ENCODE measurements around the gene GRHL3. TPM values are rescaled to one million over a fixed set of nuclear protein-coding genes. Genes with fewer than 3 reads are reported as not detected.
A peak's percentile ranks its signal among the peaks of the same experiment; 100 is the strongest.

Gene GRHL3
- total RNA-seq, 1 donor from 2014 or later = 6.9 TPM

DNA sequence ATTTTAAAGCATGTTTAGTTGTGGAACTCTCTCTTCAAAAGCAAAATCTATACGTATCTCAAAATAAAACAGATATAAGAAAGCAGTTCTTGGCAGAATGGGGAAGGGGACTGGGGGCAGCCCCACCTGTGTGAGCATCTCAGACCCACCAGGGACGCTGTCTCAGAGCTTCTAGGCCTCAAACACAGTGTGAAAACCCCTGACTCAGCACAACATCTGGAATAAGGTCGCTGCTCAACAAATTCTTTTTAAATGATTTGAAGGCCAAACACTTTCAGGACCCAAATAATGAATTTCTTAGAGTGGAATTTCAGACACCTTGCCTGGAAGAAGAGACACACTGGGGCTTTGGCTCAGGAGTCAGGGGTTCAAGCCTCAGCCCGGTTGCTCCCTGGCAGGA lies 27.1 kb upstream of the GRHL3 start:
- Histone ChIP-seq H3K36me3 (ENCODE audit: insufficient read depth, low read length) (no peaks in the 10 kb centered on the region), H3K4me1 (ENCODE audit: insufficient read depth, low read length) (peaks cover 22% of the 10 kb centered on the region), H3K9ac (ENCODE audit: low read length) (no peak overlapping the region), H3K4me3 (ENCODE audit: insufficient read depth, low read depth, low read length) (no peak overlapping the region), H3K4me2 (ENCODE audit: low read length) (no peak overlapping the region), H3K79me2 (ENCODE audit: insufficient read depth, low read length) (no peaks in the 10 kb centered on the region), H3K27me3 (ENCODE audit: insufficient read depth, low read length) (peaks cover 7% of the 10 kb centered on the region), H2AFZ (ENCODE audit: low read depth, low read length) (no peak overlapping the region), H3K9me3 (ENCODE audit: insufficient read depth, low read depth, low read length) (no peaks in the 10 kb centered on the region), H3K27ac (ENCODE audit: low read depth, low read length) (no peak overlapping the region), H4K20me1 (ENCODE audit: insufficient read depth, low read length) (no peaks in the 10 kb centered on the region)
- Mint-ChIP-seq H3K4me3 (ENCODE audit: unreplicated experiment) (no peak overlapping the region), H3K36me3 (ENCODE audit: low read depth, unreplicated experiment) (no peaks in the 10 kb centered on the region), H3K4me1 (ENCODE audit: low read depth, unreplicated experiment) (peaks cover 10% of the 10 kb centered on the region), H3K27ac (ENCODE audit: unreplicated experiment) (no peak overlapping the region), H3K27me3 (ENCODE audit: low read depth, unreplicated experiment) (peaks cover 19% of the 10 kb centered on the region), H3K9me3 (ENCODE audit: unreplicated experiment) (no peaks in the 10 kb centered on the region)
- DNase-seq (ENCODE audit: low read depth) (no peak), FAIRE-seq (no peak)
- TF ChIP-seq, protein P1, sequence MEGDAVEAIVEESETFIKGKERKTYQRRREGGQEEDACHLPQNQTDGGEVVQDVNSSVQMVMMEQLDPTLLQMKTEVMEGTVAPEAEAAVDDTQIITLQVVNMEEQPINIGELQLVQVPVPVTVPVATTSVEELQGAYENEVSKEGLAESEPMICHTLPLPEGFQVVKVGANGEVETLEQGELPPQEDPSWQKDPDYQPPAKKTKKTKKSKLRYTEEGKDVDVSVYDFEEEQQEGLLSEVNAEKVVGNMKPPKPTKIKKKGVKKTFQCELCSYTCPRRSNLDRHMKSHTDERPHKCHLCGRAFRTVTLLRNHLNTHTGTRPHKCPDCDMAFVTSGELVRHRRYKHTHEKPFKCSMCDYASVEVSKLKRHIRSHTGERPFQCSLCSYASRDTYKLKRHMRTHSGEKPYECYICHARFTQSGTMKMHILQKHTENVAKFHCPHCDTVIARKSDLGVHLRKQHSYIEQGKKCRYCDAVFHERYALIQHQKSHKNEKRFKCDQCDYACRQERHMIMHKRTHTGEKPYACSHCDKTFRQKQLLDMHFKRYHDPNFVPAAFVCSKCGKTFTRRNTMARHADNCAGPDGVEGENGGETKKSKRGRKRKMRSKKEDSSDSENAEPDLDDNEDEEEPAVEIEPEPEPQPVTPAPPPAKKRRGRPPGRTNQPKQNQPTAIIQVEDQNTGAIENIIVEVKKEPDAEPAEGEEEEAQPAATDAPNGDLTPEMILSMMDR (IDR thresholded peaks at IDR 0.05; ENCODE audit: insufficient read depth, low read depth, low read length) = no peak
- TF ChIP-seq EZH2 (IDR thresholded peaks at IDR 0.05; ENCODE audit: insufficient read depth, low read length) = no peak

DNA sequence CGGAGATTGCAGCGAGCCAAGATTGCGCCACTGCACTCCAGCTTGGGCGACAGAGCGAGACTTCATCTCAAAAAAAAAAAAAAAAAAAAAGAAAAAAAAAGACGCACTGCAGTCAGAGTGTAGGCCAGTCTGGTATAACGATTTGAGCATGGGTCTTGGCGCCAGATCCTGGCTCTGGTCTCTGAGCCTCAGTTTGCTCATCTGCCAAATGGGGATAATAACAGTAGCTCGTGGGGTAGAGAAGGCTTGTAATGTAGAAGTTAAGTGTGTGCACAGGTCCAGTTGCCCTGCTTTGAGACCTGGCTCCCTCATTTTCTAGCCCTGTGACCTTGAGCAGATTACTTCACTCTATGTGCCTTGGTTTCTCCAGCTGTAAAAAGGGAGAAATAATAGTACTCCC lies 26.3 kb upstream of the GRHL3 start:
- Mint-ChIP-seq H3K4me1 (ENCODE audit: low read depth, unreplicated experiment) (peaks cover 10% of the 10 kb centered on the region), H3K4me3 (ENCODE audit: unreplicated experiment) (no peak overlapping the region), H3K36me3 (ENCODE audit: low read depth, unreplicated experiment) (no peaks in the 10 kb centered on the region), H3K27me3 (ENCODE audit: low read depth, unreplicated experiment) (peaks cover 22% of the 10 kb centered on the region), H3K9me3 (ENCODE audit: unreplicated experiment) (no peaks in the 10 kb centered on the region), H3K27ac (ENCODE audit: unreplicated experiment) (no peak overlapping the region)
- no peaks in the 10 kb centered on the region for H3K79me2 ChIP-seq (ENCODE audit: insufficient read depth, low read length)
- DNase-seq (ENCODE audit: low read depth) (no peak), FAIRE-seq (no peak)
- H3K9ac ChIP-seq (ENCODE audit: low read length) = no peak overlapping the region
- no peak overlapping the region for H3K27ac ChIP-seq (ENCODE audit: low read depth, low read length)
- H3K4me3 ChIP-seq (ENCODE audit: insufficient read depth, low read depth, low read length) = no peak overlapping the region
- H3K9me3 ChIP-seq (ENCODE audit: insufficient read depth, low read depth, low read length) = no peaks in the 10 kb centered on the region
- H3K36me3 ChIP-seq (ENCODE audit: insufficient read depth, low read length) = no peaks in the 10 kb centered on the region
- H3K4me2 ChIP-seq (ENCODE audit: low read length) = no peak overlapping the region
- peaks cover 22% of the 10 kb centered on the region for H3K4me1 ChIP-seq (ENCODE audit: insufficient read depth, low read length)
- peaks cover 12% of the 10 kb centered on the region for H3K27me3 ChIP-seq (ENCODE audit: insufficient read depth, low read length)
- no peak overlapping the region for H2AFZ ChIP-seq (ENCODE audit: low read depth, low read length)
- TF ChIP-seq EZH2 (IDR thresholded peaks at IDR 0.05; ENCODE audit: insufficient read depth, low read length) = no peak
- TF ChIP-seq, protein P1 (IDR thresholded peaks at IDR 0.05; ENCODE audit: insufficient read depth, low read depth, low read length) = no peak
- no peaks in the 10 kb centered on the region for H4K20me1 ChIP-seq (ENCODE audit: insufficient read depth, low read length)

DNA sequence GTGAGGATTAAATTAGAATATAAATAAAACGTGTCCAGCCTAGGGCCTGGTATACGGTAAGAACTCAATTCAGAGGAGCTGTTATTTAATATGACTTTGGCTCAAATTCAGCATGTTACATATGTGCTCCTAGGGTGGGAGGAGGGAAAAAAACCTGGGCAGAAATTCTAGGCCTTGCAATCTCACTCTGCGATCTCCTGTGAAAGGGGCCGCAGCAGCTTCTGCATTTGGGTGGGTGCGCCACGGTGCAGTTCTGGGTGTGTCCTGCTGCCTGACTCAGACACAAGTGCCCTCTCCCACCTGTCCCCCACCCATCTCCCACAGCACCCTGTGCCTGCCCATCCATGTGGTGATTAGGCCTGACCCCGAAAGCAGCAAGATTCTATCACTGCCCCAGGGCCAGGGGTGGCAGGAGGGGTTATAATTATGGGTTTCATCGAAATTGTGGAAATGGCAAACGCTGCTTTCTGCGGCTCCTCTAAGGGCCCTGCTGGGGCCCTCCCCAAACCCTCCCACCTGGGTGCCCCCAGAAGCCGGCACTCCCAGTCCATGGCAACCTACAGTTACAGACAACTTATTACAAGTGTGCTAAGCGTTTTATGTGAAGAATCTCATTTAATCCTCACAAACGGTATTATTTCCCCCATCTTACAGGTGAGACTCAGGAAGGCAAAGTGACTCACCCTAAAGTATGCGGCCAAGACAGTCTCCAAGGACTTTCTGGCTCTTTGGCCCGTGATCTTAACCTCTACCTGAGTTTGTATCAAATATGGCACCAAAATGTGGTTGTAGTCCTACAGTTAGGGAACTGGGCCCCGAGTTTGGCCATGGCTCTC lies 25.5 kb upstream of the GRHL3 start:
- no peak for DNase-seq (ENCODE audit: low read depth)
- H3K27me3 Mint-ChIP-seq (ENCODE audit: low read depth, unreplicated experiment) = peaks cover 26% of the 10 kb centered on the region
- H3K27ac Mint-ChIP-seq (ENCODE audit: unreplicated experiment) = peak overlapping the region; percentile 23
- H3K36me3 Mint-ChIP-seq (ENCODE audit: low read depth, unreplicated experiment) = no peaks in the 10 kb centered on the region
- Histone ChIP-seq H3K27me3 (ENCODE audit: insufficient read depth, low read length) (peaks cover 12% of the 10 kb centered on the region), H3K79me2 (ENCODE audit: insufficient read depth, low read length) (no peaks in the 10 kb centered on the region), H3K9ac (ENCODE audit: low read length) (no peak overlapping the region), H3K9me3 (ENCODE audit: insufficient read depth, low read depth, low read length) (no peaks in the 10 kb centered on the region), H3K4me1 (ENCODE audit: insufficient read depth, low read length) (peaks cover 22% of the 10 kb centered on the region), H3K27ac (ENCODE audit: low read depth, low read length) (peak overlapping the region; percentile 57), H3K4me2 (ENCODE audit: low read length) (peak overlapping the region; percentile 62), H3K36me3 (ENCODE audit: insufficient read depth, low read length) (no peaks in the 10 kb centered on the region), H2AFZ (ENCODE audit: low read depth, low read length) (no peak overlapping the region), H3K4me3 (ENCODE audit: insufficient read depth, low read depth, low read length) (no peak overlapping the region), H4K20me1 (ENCODE audit: insufficient read depth, low read length) (no peaks in the 10 kb centered on the region)
- peaks cover 10% of the 10 kb centered on the region for H3K4me1 Mint-ChIP-seq (ENCODE audit: low read depth, unreplicated experiment)
- H3K4me3 Mint-ChIP-seq (ENCODE audit: unreplicated experiment) = no peak overlapping the region
- H3K9me3 Mint-ChIP-seq (ENCODE audit: unreplicated experiment) = no peaks in the 10 kb centered on the region
- no peak for TF ChIP-seq EZH2 (IDR thresholded peaks at IDR 0.05; ENCODE audit: insufficient read depth, low read length)
- TF ChIP-seq, protein P1 (IDR thresholded peaks at IDR 0.05; ENCODE audit: insufficient read depth, low read depth, low read length) = no peak
- FAIRE-seq = no peak
